GM19463 (cell line): ENCODE measurements around the gene CPA3.

Experiments used
- ATAC-seq: cut with Tn5 transposase; IDR thresholded peaks from one replicate; pipeline ENCODE4 v1.9.1; 2021; ENCODE audit warnings: mild to moderate bottlenecking, moderate library complexity; ENCODE audit not compliant: unreplicated experiment

The CPA3 gene

DNA sequence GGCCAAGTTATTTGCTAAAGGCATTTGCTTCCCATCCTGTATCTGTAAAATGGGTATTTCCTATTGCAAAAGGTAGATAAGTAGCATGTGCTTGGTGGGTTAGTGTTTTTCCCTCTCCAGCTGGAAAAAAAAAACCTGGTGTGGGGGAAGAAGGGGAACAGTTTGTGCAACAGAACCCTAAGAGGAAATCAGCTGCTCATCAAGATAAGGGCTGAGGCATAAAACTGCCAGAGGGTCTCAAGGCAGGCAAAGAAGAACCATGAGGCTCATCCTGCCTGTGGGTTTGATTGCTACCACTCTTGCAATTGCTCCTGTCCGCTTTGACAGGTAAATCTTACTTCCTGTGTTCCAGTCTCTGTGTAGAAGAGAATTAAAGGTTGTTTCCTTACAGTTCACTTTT is at the start of gene CPA3:
TSS of gene CPA3 (plus strand) at position 248 of the 400 bp plus-strand sequence. CDS start at position 260, 12 bp downstream.
- no peak for ATAC-seq

GRCh38 chr3:148815316-148816110 is 49.6 kb upstream of the CPA3 start:
- no peak for ATAC-seq

DNA sequence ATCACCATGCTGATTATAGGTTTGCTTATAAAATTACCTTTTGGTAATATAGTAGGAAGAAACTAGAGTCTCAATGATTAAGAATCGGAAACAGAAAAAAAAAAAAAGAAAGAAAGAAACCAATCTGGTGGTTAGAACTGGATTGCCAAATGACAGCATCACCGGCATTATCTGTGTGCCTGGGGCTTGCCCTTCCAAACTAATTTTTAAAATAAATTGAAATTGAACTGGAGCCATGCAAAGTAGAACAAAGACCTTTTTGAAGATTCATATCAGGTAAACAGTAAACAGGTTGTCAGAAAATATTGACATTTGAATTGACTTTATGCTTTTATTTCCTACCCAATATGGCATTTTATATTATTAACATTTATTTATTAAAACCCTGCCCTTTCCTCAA is 48.7 kb upstream of the CPA3 start:
- ATAC-seq: no peak

DNA sequence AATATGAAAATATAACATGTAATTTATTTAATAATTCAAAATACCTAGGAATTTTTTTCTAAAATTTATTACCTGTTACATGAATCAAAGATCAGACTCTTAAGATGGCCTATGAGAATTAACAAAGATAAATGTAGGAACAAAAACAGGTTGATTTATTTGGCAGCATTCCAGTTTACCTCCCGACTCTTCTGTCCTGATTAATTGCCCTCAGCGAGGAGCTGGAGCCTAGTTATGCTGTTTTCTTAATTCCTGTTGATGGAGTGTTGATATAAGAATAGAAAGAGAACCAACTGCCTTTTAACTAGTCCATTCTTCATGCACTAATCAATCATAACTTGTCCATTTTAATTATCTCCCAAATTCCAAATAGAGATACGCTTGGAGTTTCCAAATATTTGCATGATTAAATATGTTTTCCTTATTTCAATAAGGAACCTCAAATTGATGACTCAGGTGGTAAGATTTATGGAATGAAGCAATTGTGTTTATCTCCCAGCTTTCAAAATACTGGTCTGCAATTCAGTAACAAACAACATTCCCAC is 48.0 kb upstream of the CPA3 start:
- no peak for ATAC-seq

DNA sequence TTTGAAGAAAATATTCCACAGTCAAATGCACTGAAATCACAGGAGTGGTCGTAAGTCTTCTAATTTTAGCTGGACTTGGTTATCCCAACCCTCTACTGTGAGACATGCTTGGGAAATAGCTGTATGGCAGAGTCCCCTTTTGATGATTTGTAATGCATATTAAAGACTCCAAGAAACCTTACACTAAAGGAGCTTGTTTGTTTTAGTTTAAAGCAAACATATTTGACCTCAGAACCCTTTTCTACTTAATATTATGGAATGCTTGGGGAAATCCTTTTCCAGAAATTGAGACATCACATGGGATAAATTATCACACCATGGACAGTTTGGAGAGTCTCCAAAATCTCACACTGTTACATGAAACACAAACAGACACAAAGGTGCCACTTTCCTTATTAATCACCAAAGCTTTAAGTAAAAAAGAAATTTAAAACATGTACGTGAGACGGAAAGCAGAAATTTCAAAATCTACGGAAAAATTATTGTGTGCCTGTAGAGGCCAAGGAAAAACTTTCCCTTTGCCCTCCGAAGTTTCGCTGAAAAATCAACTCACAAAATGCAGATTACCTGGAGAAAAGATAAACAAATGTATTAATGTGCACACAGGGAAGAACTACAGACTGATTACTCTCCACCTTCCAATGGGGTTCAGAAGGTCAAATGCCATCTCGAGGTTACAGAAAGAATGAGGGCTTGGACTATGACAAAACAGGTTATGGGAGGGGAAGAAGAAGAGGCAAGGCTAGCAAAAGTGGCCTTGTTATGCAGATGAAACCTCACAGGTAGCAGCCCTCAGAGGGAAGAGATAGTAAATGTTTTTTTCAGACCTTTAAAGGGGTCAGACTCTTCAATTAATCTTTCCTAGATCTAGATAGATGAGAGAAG is 44.5 kb upstream of the CPA3 start:
- no peak for ATAC-seq

DNA sequence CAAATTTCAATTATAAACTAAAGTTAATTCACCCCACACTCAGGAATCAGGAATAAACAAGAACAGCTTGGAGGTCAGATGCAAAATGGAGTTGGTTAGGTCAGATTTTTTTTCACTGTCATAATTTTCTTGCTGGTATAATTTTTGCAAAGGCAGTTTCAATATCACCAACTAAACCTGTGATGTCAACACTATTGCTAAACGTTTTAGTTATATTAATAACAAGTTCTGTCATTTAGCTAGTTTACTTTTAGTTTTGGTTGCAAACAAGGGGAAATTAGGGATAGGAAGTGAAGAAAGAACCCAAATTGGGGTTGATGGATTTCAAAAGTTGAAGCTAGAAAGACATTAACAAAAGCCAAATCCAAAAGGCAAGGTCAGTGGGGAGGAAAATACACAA is 42.1 kb upstream of the CPA3 start:
- no peak for ATAC-seq

GRCh38 chr3:148825476-148825875 is 39.6 kb upstream of the CPA3 start:
- no peak for ATAC-seq

- no peak for ATAC-seq
Measured at GRCh38 chr3:148827585-148827984, 37.5 kb upstream of the CPA3 start, which contains the start of gene CPB1. TSS of gene CPB1 (plus strand) at chr3:148827811. CDS start at chr3:148827824, 13 bp downstream.

GRCh38 chr3:148828136-148828690 is 36.9 kb upstream of the CPA3 start:
- ATAC-seq: no peak

- no peak for ATAC-seq
Measured at GRCh38 chr3:148829926-148830325, 35.2 kb upstream of the CPA3 start.

- no peak for ATAC-seq
Measured at GRCh38 chr3:148833223-148833622, 31.9 kb upstream of the CPA3 start.

DNA sequence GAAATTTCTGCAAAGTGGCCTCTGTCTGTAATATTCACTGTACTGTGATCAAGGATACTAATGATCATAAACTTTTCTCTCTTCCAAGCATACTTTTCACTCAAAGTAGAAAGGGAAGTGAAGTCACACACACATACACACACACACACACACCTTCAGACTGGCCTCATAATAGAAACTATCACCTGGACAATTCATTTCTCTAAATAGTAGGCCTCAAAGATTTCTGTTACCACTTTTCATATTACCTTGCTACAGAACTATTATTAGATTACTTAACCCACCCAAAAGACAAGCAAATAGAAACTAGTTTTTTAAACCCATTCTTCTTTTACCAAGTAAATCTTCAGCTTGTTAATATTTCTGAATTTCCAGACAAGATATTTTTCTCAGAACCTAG is 25.3 kb upstream of the CPA3 start:
- ATAC-seq: no peak

GRCh38 chr3:148840451-148840850 is 24.6 kb upstream of the CPA3 start:
- ATAC-seq: no peak

GRCh38 chr3:148845756-148846395 is 19.2 kb upstream of the CPA3 start:
- no peak for ATAC-seq

GRCh38 chr3:148847351-148847750 is 17.7 kb upstream of the CPA3 start:
- no peak for ATAC-seq

DNA sequence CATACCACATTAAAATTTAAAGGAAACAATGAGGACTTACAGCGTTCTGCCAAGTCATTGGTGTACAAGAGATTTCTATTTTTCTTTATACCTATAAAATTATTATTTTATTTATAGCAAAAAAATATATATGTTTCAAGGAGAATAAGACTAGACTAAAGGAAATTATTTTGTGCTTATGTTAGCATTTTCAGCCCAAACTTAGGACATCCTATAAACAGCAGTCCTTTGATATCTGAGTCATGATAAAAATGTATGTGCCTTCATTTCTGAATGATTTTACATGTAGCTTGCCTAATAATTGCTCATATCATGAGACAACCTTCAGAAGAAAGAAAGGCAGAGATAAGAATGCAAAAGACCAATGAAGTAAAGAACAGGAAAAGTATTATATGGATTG is 16.7 kb upstream of the CPA3 start:
- no peak for ATAC-seq

DNA sequence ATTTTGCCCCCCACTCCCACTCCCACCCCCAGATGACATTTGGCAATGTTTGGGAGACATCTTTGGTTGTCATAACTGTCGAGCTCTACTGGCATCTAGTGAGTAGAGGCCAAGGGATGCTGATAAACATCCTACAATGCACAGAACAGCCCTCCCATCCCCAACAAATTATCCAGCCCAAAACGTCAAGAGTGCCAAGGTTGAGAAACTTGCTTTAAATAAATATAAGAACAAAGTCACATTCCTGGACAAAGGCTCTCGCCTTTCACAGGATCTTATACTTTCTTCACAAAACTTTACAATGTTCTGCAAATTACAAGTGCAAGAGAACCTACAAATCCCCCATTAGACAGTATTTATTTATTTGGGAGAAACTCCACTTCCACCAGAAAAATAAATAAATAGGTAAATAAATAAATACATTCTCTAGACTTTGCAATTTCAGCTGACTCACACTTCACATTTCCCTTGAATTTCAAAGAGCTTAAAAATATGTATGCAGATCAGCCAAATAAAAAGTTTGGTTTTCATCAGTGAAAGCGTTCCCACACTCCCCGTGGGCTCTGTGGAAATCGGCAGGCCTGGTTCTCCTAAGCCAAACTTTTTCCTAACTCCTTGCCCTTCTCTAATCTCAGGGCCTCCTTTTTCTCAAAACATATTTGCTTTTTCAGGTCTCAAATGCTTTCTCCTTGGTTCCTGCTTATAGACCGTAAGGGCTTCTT is 12.7 kb upstream of the CPA3 start:
- no peak for ATAC-seq

GRCh38 chr3:148853076-148853475 is 12.0 kb upstream of the CPA3 start:
- no peak for ATAC-seq

GRCh38 chr3:148854061-148854460 is 11.0 kb upstream of the CPA3 start:
- ATAC-seq: no peak

DNA sequence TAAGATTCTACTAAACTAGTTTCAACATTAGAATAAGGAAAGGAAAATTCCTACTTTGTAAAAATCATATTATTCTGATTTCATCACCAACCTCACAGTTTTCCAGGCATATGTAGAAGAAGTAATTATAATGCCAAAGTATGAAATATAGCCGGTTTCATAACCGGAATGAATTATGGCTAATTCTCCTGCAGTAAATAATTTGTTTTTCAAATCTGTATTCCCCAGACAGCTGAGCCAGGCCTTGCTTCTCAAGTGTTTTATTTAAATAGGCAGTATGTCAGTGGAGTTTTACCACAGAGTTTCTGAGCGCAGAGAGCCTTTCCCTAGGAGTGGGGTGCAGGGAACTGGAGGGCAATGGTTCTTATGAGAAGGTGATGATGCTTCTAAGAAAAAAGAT is 8.7 kb upstream of the CPA3 start:
- ATAC-seq: no peak
